HG03103 (cell line): ENCODE measurements around the gene SHISAL1.

ENCODE experiments used
- ATAC-seq: cut with Tn5 transposase; IDR thresholded peaks from one replicate; pipeline ENCODE4 v1.9.1; 2021; ENCODE audit warnings: low read depth; ENCODE audit not compliant: unreplicated experiment

The SHISAL1 gene

DNA sequence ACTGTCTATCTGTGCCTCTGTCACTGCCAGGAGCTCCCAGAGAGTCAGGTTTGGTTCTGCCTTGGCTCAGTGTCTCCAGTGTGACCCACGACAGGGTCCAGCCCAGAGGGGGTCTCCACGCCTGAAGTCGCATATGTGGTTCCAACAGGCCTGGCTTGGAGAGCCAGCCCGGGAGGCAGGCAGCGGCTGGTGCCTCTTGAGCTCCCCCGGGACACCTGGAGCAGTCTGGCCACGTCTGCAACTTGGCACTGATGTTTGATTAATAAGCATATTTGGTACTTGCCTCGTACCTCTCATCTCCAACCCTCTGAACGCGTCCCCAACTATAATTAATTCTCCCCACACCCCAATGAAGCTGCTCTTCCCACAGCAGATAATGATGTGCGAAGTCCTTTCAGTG, 31.7 kb upstream of the SHISAL1 start:
- ATAC-seq, result no peak

- no peak for ATAC-seq
Observed at GRCh38 chr22:44342347-44342956, 29.7 kb upstream of the SHISAL1 start.

DNA sequence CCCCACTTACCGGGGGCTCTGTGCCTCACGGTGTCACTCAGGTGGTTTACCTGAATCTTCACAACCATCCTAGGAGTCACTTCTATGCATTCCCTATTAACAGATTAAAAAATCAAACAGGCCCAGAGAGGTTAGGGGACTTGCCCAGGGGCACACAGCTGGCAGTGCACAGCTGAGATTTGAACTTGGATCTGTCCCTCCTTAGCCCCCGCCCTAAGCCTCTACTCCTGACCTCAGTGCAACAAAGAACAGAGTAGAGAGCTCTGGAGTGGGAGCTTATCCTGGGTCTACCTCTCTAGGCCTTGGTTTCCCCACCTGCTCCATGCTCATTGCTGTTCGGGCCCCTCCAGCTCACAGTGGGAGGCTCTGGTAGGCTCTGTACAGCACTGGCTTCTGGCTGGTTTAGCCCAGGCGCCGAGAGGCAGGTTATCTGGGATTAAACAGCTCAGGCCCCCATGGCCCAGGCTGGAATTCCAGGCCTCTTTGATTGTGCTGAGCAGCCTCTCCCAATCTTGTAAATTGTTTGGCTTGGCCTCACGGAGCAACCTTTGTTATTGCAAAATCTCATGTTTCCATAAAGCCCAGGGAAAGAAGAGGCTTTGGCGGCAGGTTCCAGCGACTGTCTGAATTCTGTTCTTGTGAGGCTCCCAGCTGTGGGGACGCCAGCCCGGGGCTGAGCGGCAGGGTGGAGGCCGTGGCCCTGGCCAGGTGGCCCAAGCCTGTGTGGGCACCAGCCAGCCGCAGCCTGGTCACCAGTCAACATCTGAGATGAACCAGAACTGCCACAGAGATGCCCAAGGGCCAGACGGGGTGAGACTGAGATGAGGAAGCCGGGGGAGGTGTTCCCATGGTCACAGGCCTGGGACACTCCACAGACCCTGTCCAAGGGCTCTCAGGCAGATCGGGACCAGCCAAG, 28.9 kb upstream of the SHISAL1 start:
- ATAC-seq, result no peak

GRCh38 chr22:44340271-44341239, 27.8 kb upstream of the SHISAL1 start:
- no peak for ATAC-seq

- ATAC-seq, result no peak
Observed at GRCh38 chr22:44338906-44339305, 26.2 kb upstream of the SHISAL1 start.

GRCh38 chr22:44338177-44338810, 25.5 kb upstream of the SHISAL1 start:
- no peak for ATAC-seq

DNA sequence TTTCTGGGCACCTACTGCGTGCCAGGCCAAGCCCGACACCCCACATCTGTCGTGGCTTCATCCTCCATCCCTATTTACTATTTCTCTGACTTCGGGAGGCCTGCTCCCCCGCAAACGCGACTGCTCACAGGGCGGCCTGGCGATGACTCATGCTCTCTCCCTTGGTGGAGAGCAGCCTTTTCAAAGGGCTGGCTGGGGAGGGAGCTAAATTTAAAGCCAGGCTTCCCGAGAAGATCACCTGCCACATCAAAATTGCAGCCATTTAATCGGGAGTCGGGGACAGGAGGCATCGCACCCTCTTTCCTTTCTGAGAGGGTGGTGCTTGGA, 24.9 kb upstream of the SHISAL1 start:
- no peak for ATAC-seq

GRCh38 chr22:44336962-44337677, 24.4 kb upstream of the SHISAL1 start:
- no peak for ATAC-seq

DNA sequence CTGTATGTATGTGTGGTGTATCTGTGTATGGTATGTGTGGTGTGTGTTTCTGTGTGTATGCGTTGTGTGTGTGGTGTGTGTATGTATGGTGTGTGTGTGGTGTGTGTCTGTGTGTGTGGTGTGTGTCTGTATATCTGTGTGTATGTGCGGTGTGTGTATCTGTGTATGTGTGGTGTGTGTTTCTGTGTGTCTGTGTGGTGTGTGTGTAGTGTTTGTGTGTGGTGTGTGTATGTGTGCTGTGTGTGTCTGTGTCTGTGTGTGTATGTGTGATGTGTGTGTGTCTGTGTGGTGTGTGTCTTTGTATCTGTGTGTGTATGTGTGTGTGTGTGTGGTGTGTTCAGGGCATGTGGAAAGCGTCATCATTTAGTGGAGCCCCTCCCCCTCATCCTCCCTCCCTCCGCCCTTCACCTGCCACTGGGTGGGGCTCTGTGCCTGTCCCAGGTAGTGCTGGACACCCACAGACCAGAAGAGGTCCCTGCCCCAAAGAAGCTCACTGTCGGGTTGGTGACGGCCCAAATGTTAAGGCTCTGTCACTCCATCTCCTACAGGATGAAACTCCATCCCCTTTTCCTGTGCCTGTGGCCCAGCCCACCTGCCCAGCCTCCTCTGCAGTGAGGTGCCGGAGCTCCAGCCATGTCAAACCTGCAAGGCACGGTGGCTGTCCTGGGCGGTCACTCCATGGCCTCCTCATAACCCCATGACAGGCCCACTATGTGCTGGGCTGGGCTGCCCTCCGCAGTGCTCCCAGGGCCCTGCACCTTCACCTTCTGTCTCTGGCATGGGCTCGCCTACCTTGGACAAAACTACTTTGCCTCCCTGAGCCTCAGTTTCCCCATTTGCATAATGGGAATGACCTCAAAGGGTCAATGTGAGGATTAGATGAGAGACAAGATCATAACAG, 23.4 kb upstream of the SHISAL1 start:
- ATAC-seq, result no peak

DNA sequence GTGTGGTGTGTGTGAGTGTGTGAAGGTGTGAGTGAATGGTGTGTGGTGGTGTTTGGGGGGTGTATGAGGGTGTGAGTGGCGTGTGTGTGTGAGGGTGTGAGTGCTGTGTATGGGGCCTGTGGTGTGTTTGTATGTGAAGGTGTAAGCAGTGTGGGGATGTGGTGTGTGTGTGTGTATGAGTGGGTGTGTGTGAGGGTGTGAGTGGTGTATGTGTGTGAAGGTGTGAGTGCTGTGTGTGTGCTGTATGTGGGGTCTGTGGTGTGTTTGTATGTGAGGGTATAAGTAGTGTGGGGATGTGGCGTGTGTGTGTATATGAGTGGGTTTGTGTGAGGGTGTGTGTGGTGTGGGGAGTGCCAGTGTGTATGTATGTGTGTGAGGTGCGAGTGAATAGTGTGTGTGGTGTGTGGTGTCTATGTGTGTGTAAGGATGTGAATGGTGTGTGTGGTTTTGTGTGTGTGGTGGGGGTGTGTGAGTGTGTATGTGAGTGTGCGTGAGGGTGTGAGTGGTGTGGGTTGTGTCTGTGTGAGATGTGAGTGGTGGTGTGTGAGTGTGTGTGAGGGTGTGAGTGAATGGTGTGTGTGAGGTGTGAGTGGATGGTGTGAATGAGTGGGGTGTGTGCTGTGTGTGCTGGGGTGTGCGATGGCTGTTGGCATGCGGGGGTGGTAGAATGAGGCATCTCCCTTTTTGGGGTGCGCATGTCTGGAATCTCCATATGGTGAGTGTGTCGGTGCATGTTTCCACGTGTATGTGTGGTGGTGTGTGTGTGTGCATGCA, 22.5 kb upstream of the SHISAL1 start:
- no peak for ATAC-seq

- ATAC-seq, result no peak
Observed at GRCh38 chr22:44333847-44334635, 21.3 kb upstream of the SHISAL1 start.

GRCh38 chr22:44332946-44333345, 20.2 kb upstream of the SHISAL1 start:
- no peak for ATAC-seq

GRCh38 chr22:44331881-44332714, 19.3 kb upstream of the SHISAL1 start:
- ATAC-seq, result no peak

DNA sequence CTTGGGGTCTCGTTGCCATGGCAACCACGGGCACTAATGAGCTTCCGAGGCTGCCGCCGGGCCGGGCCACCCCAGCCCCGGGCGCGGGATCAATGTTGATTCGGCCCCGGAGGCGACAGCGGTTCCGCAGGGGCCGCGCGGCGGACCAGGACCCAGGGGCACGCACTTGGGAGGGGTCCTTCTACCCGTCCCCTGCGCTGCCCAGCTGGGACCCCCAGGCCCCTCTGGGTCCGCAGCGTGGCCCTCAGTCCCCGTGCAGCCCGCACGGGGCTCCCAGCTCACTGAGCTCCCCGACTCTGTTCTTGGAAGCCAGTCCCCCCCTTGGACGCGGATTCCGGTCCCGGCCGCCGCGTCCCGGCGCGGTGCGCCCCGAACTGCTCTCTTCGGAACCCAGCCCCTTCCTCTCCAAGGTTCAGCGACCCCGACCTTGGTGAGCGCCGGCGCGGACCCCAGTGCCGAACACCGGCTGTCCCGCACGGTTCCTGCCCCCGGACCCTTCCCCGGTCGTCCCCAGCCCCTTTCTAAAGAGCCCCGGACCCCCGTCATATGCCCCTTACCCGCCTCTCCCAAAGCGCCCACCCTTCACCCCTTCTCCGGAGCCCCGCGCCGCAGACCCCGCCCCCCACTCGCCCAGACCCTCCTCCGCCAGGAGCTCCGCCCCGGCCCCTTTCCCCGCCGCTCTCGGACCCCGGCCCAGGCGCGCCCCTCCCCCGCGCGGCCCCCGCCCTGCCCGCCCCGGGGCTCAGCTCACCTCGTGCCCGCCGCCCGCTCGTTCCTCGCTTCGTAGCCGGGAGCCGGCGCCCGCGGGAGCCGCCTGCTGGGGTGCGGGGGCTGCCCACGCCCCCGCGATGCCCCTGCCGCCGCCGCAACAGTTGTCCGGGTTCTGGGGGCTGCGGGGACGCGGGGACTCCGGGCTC, 18.3 kb upstream of the SHISAL1 start:
- no peak for ATAC-seq

DNA sequence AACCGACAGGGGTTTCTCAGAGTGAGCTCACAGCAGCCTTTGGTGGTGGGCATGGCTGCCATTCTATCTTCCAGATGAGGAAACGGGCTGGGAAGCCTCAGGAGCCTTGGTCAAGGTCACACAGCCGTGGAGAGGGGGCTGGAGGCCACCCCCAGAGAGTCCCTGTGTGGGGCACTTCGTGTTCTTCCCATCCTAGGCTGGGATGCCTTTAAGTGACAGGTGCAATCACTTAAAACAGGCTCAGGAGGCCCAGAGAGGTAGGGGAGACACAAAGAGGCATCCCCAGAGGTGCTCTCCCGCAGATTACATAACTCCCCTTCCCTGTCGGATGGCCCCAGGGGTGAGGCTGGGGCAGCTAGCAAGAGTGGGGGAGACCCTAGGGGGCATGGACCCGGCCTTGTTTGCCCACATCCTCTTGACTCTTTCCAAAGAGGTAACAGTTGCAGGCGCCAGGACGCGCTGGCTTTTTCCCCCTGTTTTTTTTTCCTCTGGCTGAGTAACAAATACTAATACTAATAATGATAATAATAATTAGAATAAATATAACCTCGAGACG, 17.5 kb upstream of the SHISAL1 start:
- no peak for ATAC-seq
